ENCODE data around the gene SSX2IP. TPM values are rescaled to one million over a fixed set of nuclear protein-coding genes. Genes with fewer than 3 reads are reported as not detected.

SSX2IP gene
- total RNA-seq, 1 experiment from 2014 or later: 20.7 TPM

- intact Hi-C loops (cut with micrococcal nuclease; ENCODE audit: unreplicated experiment): no loop called here
- H3K4me2 ChIP-seq: no peak overlapping the region
- no peaks in the 10 kb centered on the region for H3K79me2 ChIP-seq (ENCODE audit: low read depth)
- CTCF ChIA-PET: no interaction called here
- no peaks in the 10 kb centered on the region for H3K9me3 ChIP-seq (ENCODE audit: insufficient read depth, low read depth)
- TF ChIP-seq EZH2 (IDR thresholded peaks at IDR 0.05; ENCODE audit: low read depth) (no peak), CTCF (conservative IDR thresholded peaks at IDR 0.05) (no peak)
- H3K27me3 ChIP-seq (ENCODE audit: insufficient read depth, low read depth): no peaks in the 10 kb centered on the region
- no peak overlapping the region for H3K27ac ChIP-seq
- peak in 1 of 2 experiments; percentile 0 for DNase-seq
- no peak overlapping the region for H3K4me3 ChIP-seq
- H3K36me3 ChIP-seq (ENCODE audit: low read depth): no peaks in the 10 kb centered on the region
- H3K9me2 ChIP-seq (ENCODE audit: insufficient read depth): no peaks in the 10 kb centered on the region
- BruUV-seq (replicated peaks): no TSS peak
- no peak overlapping the region for H2AFZ ChIP-seq
- no peaks in the 10 kb centered on the region for H3F3A ChIP-seq (ENCODE audit: insufficient read depth, low read depth)
- POLR2A ChIA-PET (ENCODE audit: unreplicated experiment): no interaction called here
- no peaks in the 10 kb centered on the region for H4K20me1 ChIP-seq (ENCODE audit: insufficient read depth)
- no peaks in the 10 kb centered on the region for H3K4me1 ChIP-seq (replicated peaks; ENCODE audit: insufficient read depth)
Observed at GRCh38 chr1:84736944-84737343, 46.7 kb upstream of the SSX2IP start.

GRCh38 chr1:84736445-84736844 is 46.2 kb upstream of the SSX2IP start:
- no peaks in the 10 kb centered on the region for H3K27me3 ChIP-seq (ENCODE audit: insufficient read depth, low read depth)
- H3K4me1 ChIP-seq (replicated peaks; ENCODE audit: insufficient read depth): no peaks in the 10 kb centered on the region
- no peaks in the 10 kb centered on the region for H3K9me2 ChIP-seq (ENCODE audit: insufficient read depth)
- no peak for DNase-seq
- no TSS peak for BruUV-seq (replicated peaks)
- CTCF ChIA-PET: no interaction called here
- H3K4me2 ChIP-seq: no peak overlapping the region
- POLR2A ChIA-PET (ENCODE audit: unreplicated experiment): no interaction called here
- H4K20me1 ChIP-seq (ENCODE audit: insufficient read depth): no peaks in the 10 kb centered on the region
- intact Hi-C loops (cut with micrococcal nuclease; ENCODE audit: unreplicated experiment): no loop called here
- H3F3A ChIP-seq (ENCODE audit: insufficient read depth, low read depth): no peaks in the 10 kb centered on the region
- no peaks in the 10 kb centered on the region; the same call in 1 of the 2 replicates for H3K9me3 ChIP-seq (ENCODE audit: insufficient read depth, low read depth)
- no peaks in the 10 kb centered on the region for H3K79me2 ChIP-seq (ENCODE audit: low read depth)
- no peak overlapping the region for H3K27ac ChIP-seq
- no peak overlapping the region for H3K4me3 ChIP-seq
- H2AFZ ChIP-seq: no peak overlapping the region
- TF ChIP-seq CTCF (conservative IDR thresholded peaks at IDR 0.05): no peak
- no peak for TF ChIP-seq EZH2 (IDR thresholded peaks at IDR 0.05; ENCODE audit: low read depth)
- H3K36me3 ChIP-seq (ENCODE audit: low read depth): no peaks in the 10 kb centered on the region

GRCh38 chr1:84735483-84735882 is 45.2 kb upstream of the SSX2IP start:
- no peaks in the 10 kb centered on the region for H3K27me3 ChIP-seq (ENCODE audit: insufficient read depth, low read depth)
- no peaks in the 10 kb centered on the region for H3K9me2 ChIP-seq (ENCODE audit: insufficient read depth)
- no peak for TF ChIP-seq CTCF (conservative IDR thresholded peaks at IDR 0.05)
- H3K4me1 ChIP-seq (replicated peaks; ENCODE audit: insufficient read depth): no peaks in the 10 kb centered on the region
- H3K9me3 ChIP-seq (ENCODE audit: insufficient read depth, low read depth): no peaks in the 10 kb centered on the region; the same call in 1 of the 2 replicates
- H3K79me2 ChIP-seq (ENCODE audit: low read depth): no peaks in the 10 kb centered on the region
- ChIA-PET CTCF (no interaction called here), POLR2A (ENCODE audit: unreplicated experiment) (no interaction called here)
- no peaks in the 10 kb centered on the region for H4K20me1 ChIP-seq (ENCODE audit: insufficient read depth)
- H3K4me3 ChIP-seq: no peak overlapping the region
- no peak overlapping the region for H3K27ac ChIP-seq
- H3F3A ChIP-seq (ENCODE audit: insufficient read depth, low read depth): no peaks in the 10 kb centered on the region
- peak overlapping the region; percentile 52; the same call in 1 of the 2 replicates for H2AFZ ChIP-seq
- intact Hi-C loops (cut with micrococcal nuclease; ENCODE audit: unreplicated experiment): no loop called here
- H3K36me3 ChIP-seq (ENCODE audit: low read depth): no peaks in the 10 kb centered on the region
- BruUV-seq (replicated peaks): no TSS peak
- H3K4me2 ChIP-seq: no peak overlapping the region
- DNase-seq: no peak

Measured in PC-9 (cell line).